HG03108 (cell line): Measurements from ENCODE around the gene TTC28.
"Not testable (repeated sequence)": the region's sequence is repeated elsewhere in the genome, so short reads cannot be mapped to it uniquely, and the experiment has no call there.

Experiments
- ATAC-seq: cut with Tn5 transposase; IDR thresholded peaks from one replicate; pipeline ENCODE4 v1.9.1; 2021; ENCODE audit warnings: moderate library complexity; ENCODE audit not compliant: unreplicated experiment

The TTC28 gene

GRCh38 chr22:28560743-28561101 is 118.9 kb downstream of the TTC28 start:
- ATAC-seq, result not testable (repeated sequence)

- no peak for ATAC-seq
These were observed 119.4 kb downstream of the TTC28 start for GRCh38 chr22:28560046-28560742.

- ATAC-seq, result no peak
These were observed 122.5 kb downstream of the TTC28 start for GRCh38 chr22:28557184-28557583.

- not testable (repeated sequence) for ATAC-seq
These were observed 126.4 kb downstream of the TTC28 start for GRCh38 chr22:28553108-28553866.

GRCh38 chr22:28548406-28548805 is 131.2 kb downstream of the TTC28 start:
- no peak for ATAC-seq

GRCh38 chr22:28547132-28547842 is 132.4 kb downstream of the TTC28 start:
- no peak for ATAC-seq

DNA sequence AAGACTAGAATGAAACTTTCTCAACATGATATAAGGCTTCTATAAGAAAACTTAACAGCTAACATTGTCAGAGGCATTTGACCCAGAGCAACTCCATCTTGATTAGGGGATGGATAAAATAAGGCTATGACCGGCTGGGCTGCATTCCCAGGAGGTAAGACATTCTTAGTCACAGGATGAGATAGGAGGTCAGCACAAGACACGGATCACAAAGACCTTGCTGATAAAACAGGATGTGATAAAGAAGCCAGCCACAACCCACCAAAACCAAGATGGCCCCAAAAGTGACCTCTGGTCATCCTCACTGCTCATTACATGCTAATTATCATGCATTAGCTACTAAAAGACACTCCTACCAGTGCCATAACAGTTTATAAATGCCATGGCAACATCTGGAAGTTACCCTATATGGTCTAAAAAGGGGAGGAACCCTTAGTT is 135.2 kb downstream of the TTC28 start:
- ATAC-seq, result no peak

DNA sequence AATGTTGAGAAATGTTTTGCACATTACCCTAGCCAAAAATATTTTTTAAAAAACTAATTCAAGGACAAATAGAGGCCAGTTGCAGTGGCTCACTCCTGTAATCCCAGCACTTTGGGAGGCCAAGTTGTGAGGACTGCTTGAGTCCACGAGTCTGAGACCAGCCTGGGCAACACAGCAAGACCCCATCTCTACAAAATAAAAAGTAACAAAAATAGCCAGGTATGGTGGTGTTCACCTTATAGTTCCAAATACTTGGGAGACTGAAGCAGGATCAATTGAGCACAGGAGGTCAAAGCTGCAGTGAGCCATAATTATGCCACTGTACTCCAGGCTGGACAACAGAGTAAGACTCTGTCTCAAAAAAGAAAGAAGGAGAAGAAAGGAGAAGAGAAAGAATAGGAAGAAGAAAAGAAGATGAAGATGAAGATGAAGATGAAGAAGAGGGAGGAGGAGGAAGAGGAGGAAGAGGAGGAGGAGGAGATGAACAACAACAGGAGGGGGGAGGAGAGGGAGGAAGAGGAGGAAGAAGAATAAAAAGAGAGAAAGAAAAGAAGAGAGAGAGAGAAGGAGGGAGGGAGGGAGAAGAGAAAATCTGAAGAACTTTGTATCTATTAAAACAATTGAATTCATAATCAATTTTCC is 136.5 kb downstream of the TTC28 start:
- no peak for ATAC-seq

- no peak for ATAC-seq
These were observed 138.5 kb downstream of the TTC28 start for GRCh38 chr22:28541137-28541536.

- no peak for ATAC-seq
These were observed 140.7 kb downstream of the TTC28 start for GRCh38 chr22:28538922-28539321.

DNA sequence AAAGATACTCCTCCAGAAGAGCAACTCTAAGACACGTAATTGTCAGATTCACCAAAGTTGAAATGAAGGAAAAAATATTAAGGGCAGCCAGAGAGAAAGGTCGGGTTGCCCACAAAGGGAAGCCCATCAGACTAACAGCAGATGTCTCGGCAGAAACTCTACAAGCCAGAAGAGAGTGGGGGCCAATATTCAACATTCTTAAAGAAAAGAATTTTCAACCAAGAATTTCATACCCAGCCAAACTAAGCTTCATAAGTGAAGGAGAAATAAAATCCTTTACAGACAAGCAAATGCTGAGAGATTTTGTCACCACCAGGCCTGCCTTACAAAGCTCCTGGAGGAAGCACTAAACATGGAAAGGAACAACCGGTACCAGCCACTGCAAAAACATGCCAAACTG is 149.1 kb downstream of the TTC28 start:
- not testable (repeated sequence) for ATAC-seq

- not testable (repeated sequence) for ATAC-seq
These were observed 150.5 kb downstream of the TTC28 start for GRCh38 chr22:28529144-28529543.

GRCh38 chr22:28521451-28521850 is 158.2 kb downstream of the TTC28 start:
- no peak for ATAC-seq

- no peak for ATAC-seq
These were observed 165.3 kb downstream of the TTC28 start for GRCh38 chr22:28514321-28514821.

GRCh38 chr22:28512387-28512786 is 167.3 kb downstream of the TTC28 start:
- not testable (repeated sequence) for ATAC-seq

GRCh38 chr22:28507896-28508295 is 171.7 kb downstream of the TTC28 start:
- ATAC-seq, result no peak

GRCh38 chr22:28506150-28506535 is 173.5 kb downstream of the TTC28 start:
- no peak for ATAC-seq

GRCh38 chr22:28505416-28506149 is 174.1 kb downstream of the TTC28 start:
- ATAC-seq, result no peak

DNA sequence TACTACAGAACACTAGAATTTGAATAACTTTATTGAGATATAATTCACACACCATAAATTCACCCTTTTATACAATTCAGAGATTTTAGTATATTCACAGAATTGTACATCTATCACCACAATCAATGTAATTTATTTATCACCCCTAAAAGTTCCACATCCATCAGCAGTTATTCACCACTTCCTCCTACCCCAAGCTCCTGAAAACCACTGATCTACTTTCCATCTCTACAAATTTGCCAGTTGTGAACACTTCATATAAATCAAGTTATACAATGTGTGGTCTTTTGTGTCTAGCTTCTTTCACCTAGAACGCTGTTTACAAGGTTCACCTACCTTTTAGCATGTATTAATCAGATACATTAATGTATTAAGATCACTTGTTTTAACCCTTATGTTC is 179.6 kb downstream of the TTC28 start:
- ATAC-seq, result no peak

DNA sequence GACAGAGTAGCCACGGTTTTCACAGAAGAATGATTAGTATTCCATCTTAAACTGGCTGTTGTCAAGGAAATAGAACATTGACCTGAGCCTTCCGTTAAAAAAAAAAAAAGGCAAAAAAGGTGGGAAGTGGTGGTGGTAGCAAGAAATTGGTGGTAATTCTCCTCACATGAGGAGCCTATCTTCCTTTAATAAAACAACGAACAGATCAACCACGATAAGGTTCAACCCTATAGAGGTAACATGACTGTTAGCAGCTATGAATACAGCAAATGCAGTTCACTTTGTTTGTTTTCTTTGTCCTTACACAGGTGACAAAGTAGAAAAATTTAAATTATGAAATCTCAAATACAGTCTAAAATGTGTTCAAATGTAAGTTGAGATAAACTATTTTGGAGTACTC is 181.6 kb downstream of the TTC28 start:
- no peak for ATAC-seq
